ENCODE results near the gene EGFL7.

DNA sequence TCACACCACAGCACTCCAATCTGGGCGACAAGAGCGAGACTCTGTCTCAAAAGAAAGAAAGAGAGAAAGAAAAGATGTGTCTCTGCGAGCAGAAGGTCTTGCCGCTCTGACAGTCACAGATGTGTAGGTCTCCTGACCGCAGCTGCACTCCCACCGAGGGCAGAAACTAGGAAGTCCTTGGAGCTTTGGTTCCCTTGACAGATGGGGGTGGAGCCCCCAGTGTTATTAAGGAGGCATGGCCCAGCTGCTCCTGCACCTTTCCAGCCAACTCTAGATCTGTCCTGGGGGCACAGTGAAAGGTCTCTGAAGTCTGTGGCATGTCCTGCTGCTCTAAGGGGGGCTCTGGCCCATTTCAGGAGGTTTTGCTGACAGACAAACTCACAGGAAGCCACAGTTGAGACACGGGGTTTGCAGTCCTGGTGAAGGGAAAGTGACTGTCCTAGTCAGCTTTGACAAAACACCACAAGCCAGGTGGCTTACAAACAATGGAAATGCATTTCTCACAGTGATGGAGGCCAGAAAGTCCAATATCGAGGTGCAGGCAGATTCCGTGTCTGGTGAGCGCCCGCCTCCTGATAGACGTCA is 40.7 kb downstream of the EGFL7 start:
- TF ChIP-seq, protein P1, sequence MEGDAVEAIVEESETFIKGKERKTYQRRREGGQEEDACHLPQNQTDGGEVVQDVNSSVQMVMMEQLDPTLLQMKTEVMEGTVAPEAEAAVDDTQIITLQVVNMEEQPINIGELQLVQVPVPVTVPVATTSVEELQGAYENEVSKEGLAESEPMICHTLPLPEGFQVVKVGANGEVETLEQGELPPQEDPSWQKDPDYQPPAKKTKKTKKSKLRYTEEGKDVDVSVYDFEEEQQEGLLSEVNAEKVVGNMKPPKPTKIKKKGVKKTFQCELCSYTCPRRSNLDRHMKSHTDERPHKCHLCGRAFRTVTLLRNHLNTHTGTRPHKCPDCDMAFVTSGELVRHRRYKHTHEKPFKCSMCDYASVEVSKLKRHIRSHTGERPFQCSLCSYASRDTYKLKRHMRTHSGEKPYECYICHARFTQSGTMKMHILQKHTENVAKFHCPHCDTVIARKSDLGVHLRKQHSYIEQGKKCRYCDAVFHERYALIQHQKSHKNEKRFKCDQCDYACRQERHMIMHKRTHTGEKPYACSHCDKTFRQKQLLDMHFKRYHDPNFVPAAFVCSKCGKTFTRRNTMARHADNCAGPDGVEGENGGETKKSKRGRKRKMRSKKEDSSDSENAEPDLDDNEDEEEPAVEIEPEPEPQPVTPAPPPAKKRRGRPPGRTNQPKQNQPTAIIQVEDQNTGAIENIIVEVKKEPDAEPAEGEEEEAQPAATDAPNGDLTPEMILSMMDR (conservative IDR thresholded peaks at IDR 0.05 in 1 of 2, IDR thresholded peaks at IDR 0.05 in 1 of 2; ENCODE audit: low read depth in 1 of 2, low read length in 2 of 2) = no peak
- no peak for TF ChIP-seq EZH2 (IDR thresholded peaks at IDR 0.05; ENCODE audit: low read length, missing control alignments)

All from fibroblast of lung (primary cell).